Skin of body (tissue), 2 donors: ENCODE data around the gene RAD51B. TPM values are rescaled to one million over a fixed set of nuclear protein-coding genes. Genes with fewer than 3 reads are reported as not detected.

Experiments used
- DNase-seq: peaks from one replicate; lab custom pipeline; 2025; lab: John Stamatoyannopoulos, UW
- total RNA-seq: library from RNA; depleted of rRNA; stranded (reverse); fragments of >200 nt; gene quantifications from one replicate; pipeline ENCODE4 v1.2.3, GENCODE V29; 2014

The RAD51B gene
- total RNA-seq, 1 donor from 2014 or later = 35.1 TPM

DNA sequence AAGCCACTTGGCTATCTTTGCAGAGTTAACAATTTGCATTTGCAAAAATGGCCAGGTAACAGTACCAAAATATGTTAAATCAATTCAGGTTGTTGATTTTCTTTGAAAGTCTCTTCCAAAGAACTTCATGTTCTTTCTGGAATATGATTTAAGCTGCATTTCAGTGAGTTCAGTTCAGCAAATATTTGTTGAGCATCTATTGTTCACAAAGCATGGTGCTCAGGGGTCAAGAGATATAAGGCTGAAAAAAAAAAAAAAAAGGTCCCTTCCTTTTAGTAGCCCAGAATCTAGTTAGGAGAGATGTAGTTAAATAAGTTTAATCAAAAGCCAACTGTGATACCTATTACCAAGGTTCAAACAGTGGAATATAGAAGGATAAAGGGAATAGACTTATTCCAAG, 656.2 kb downstream of the RAD51B start:
- DNase-seq = no peak

- no peak for DNase-seq
Observed at GRCh38 chr14:68476212-68477109, 656.9 kb downstream of the RAD51B start.

GRCh38 chr14:68477110-68477455, 657.5 kb downstream of the RAD51B start:
- no peak for DNase-seq

DNA sequence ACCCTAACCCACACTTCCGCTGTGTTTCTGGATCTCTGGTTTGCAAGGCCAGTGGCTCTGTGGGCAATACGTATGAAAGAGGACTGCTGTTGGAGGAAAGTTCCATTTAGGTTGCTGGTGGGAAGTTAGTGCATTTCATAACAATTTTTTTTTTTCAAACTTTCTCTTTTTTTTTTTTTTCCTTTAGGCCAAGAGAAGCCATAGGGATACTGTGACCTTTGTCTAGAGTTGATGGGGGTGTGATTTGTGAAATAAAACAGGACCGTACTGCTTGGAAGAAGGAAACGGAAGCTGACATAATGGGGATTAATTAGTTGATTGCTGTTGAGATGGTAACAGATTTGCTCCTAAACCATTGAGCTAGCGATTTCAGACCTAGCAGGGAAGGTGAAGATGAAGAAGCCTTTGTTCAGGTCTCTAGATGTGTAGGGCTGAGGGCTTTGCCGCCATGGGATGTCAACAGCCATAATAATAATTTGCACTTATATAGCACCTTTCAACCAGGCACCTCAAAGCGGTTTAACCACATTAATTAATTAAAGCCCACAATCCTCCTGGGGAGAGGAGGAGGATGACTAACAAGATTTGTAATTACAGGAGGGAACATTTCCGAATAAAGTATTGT, 658.0 kb downstream of the RAD51B start:
- DNase-seq = no peak

GRCh38 chr14:68479247-68479646, 659.7 kb downstream of the RAD51B start:
- DNase-seq = no peak

DNA sequence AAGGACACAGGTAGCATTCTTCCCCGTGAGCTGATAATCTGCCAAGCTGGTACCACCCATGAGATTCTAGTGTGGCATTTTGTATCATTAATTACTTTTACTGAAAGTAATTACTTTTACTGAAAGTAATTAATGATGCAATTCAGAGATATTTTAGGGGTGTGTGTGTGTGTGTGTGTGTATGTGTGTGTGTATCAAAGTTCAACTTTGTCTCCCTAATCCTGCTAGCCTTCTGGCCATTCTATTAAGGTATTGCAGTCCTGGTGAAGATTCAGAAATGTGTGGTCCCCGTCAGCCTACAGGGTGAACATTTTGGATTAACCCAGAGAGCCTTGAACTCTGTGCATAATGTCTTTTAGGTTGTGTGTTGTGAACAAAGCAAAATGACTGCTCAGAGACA, 662.4 kb downstream of the RAD51B start:
- no peak for DNase-seq

GRCh38 chr14:68482772-68483395, 663.3 kb downstream of the RAD51B start:
- DNase-seq = no peak

DNA sequence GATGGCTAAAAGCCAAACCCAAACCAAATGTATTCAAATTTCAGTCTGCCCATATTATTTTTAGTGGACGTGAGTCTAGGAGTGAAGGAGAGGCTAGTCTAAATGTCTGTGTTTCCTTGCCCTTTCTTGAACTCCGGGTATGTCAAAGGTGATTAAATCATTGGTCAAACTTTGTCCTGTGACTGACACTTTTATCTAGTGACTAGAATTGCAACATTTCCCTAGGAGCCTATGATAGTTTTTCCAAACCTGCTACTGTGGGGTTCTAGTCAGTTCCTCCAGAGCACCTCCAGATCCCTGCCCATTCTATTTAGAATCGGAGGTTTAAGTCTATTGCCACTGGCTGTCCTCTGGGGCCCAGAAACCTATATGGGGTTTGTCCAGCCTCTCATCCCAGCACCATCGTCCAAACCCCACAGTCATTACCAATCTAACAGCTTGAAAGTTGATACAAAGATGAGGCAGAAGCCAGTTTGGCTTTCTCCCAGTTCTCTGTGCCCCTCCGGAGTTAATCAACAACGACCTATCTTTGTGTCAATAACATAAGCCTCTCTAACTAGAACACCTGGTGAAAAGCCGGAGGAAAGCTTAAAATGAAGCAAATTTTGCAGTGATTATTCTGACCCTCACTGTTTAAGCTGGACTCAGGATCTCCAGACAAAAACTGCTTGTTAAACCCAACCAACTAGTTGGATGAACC, 666.6 kb downstream of the RAD51B start:
- DNase-seq = no peak

GRCh38 chr14:68486809-68487208, 667.2 kb downstream of the RAD51B start:
- DNase-seq = no peak

DNA sequence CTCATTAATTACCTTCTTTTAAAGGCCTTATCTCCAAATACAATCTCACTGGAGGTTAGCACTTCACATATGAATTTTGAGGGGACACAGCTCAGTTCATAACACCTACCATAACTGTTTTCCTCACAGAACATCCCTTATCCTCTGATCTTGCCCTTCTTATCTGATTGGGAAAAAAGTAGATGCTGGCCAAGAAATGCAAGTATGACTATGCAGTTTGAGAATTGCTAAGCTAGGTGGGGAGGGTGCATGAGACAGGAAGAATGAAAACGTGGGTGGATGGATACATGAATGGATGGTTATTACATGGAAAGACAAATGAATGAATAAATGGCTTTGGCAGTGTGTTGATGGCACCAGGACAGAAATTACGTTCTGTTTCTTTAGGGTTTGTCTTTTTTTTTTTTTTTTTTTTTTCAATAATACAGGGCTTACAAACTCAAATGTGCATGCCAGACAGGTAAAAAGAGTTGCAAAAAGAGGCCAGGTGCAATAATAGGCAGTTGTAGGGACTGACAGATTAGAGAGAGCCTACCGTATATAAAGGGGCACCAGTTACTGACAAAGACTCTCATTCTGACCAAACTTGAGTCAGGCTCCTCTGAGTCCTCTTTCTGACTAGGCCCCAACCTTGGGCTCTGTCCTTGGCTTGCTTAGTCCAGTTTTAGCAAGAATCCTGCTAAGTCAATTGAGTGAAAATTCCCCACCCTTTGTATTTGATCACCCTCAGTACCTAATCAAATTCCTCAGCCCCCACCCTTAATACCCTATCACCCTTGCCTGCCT, 668.4 kb downstream of the RAD51B start:
- DNase-seq = no peak

DNA sequence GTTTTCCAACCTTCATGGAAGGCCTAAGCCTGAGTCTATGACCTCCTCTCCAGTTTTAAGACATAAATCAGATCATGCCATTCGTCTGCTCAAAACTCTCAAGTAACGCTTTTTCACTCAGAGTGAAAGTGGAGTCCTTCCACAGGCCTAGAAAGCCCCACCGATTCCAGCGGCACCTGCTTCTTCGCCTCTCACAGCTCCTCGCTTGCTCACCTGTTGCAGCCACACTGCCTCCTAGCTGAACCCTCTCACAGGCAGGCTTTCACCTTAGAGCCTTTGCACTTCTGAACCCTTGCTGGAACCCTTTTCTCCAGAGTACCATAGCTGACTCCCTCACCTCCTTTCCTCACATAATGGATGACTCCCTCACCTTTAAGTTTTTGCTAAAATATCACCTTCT, 672.2 kb downstream of the RAD51B start:
- DNase-seq = no peak

GRCh38 chr14:68492381-68493151, 673.0 kb downstream of the RAD51B start:
- no peak for DNase-seq

DNA sequence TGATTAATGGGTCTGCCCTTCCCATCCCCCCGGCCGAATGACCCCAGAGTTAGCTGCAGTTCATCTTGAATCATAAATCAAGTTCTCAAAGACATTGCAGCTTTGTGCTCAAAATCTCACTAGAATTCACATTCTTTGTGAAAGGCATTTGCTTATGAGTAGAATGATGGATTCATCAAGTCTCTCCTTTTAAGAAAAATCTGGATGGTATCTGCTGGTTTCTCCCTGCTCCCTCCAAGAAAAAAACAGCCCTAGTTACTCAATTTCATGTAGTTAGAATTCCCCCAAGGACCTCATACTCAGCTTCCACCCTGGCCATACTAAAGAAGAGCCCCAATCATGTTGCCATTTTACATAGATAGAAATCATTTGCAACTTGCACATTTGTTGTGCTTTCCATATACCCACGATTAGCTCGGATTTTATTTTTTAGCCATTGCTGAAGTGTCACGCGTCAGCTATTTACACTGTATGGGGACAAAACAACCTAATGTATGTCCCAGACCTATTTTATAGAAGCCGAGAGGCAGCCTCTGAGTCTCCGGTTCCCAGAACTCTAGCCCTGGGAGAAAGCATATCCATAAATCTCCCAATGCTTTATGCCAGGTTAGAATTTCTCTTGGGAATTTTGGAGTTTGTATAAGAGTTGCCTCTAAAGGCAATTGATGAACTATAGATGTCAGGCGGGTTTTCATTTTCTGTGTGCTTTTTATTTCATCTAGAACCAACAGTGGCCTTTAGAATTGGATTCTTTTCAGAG, 673.8 kb downstream of the RAD51B start:
- no peak for DNase-seq

DNA sequence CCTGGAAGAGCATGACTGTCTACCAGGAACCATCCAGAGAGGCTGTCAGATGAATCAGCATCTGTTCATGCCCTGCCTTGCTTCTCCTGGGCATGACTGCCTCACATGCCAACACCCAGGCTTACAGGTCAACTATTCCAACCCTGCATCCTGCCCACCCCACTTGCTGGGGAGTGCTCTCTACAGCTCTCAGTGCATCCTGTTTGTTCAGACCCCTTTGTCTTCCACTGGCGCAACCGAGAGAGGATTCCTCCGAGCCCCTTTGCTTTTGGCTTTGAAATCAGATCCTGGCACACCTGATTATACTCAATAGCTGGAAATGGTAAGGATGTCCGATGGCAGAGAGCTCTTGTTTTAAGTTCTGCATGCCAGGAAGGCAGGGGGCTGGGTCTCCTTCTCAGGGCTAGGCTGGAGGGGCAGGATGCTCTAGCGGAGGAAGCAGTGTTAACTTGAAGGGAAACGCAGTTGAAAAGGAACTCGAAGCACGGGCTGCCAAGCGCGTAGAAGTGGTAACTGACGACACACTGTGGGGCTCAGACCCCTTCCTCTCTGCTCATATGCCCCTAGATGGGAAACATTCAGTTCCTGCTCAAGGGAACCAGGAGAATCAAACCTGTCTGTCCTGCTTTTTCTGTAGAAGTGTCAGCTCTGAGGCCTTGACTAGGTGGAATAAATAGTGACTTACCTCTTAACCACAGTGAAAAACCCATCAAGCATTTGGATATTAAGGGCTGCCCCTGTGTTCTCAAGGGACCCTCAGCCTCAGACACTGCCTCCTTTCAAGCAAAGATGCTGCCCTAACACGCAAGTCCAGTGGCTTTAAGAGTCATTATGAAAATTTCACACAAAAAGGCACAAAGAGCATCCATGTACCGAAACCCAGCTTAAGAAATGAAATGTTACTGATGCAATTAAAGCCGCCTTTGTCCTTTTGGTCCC, 675.8 kb downstream of the RAD51B start:
- DNase-seq = no peak

- no peak for DNase-seq
Observed at GRCh38 chr14:68497011-68497410, 677.4 kb downstream of the RAD51B start.

- DNase-seq = no peak
Observed at GRCh38 chr14:68499451-68499850, 679.9 kb downstream of the RAD51B start.

GRCh38 chr14:68501171-68501570, 681.6 kb downstream of the RAD51B start:
- DNase-seq = no peak

DNA sequence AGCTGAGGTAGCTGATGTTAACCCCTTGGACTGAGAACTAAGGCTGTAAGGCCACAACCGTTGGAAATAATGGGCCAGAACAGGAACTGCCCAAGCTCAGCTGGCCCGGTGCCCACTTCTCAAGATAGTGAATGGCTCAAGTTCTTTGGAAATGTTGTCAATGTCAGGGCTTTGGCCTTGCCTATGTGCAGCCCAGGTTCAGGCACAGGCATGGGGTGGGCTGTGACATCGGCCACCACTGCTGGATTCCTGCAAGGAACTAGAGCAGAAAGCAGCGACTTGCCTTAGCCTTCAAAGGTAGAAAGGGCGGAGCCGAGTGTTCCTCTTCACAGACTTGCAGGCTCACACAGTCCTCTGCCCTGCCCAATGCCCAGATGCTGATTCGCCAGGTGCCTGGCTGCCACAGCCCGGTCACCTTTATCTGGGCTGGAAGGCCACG, 682.1 kb downstream of the RAD51B start:
- DNase-seq = no peak
